Fibroblast of lung (primary cell): Measurements from ENCODE around the gene TMEM132C. TPM values are rescaled to one million over a fixed set of nuclear protein-coding genes. Genes with fewer than 3 reads are reported as not detected.

Experiments
- DNase-seq, 2 donors: peaks; one replicate each; pipeline versions ENCODE4 v3.0.0 to v3.0.0-alpha.2; 2010; ENCODE audit warnings: low read depth in 2 of 2
- H2AFZ ChIP-seq: 2 replicates; pipeline ENCODE4 v1.5.1; 2012; ENCODE audit warnings: low read length, control low read depth, inconsistent platforms
- H3K27ac ChIP-seq: 2 replicates; pipeline ENCODE4 v1.5.1; 2011; ENCODE audit warnings: low read length, control low read depth; ENCODE audit not compliant: insufficient read depth
- H3K27me3 ChIP-seq: 2 replicates; pipeline ENCODE4 v1.5.1; 2011; ENCODE audit warnings: mild to moderate bottlenecking, low read length; ENCODE audit not compliant: control insufficient read depth, insufficient read depth
- H3K36me3 ChIP-seq: 2 replicates; pipeline ENCODE4 v1.5.1; 2011; ENCODE audit warnings: low read length; ENCODE audit not compliant: control insufficient read depth, insufficient read depth
- H3K4me1 ChIP-seq: 2 replicates; pipeline ENCODE4 v1.5.1; 2011; ENCODE audit warnings: low read length; ENCODE audit not compliant: control insufficient read depth, insufficient read depth; ENCODE audit errors: extremely low read depth
- H3K4me2 ChIP-seq: 2 replicates; pipeline ENCODE4 v1.5.1; 2011; ENCODE audit warnings: low read length, control low read depth; ENCODE audit not compliant: insufficient read depth; ENCODE audit errors: extremely low read depth
- H3K4me3 ChIP-seq, 4 experiments: fragments of 200-600 bp in 1 of 4; sonication (generic) in 1 of 4; replicated peaks in 1 of 4; 2 replicates each; pipeline ENCODE4 v1.5.1; 2011 to 2016; ENCODE audit warnings: low read length in 4 of 4, low read depth in 3 of 4, mild to moderate bottlenecking in 3 of 4, control low read depth in 2 of 4, inconsistent platforms in 1 of 4, mixed read lengths in 1 of 4; ENCODE audit not compliant: insufficient read depth in 1 of 4; ENCODE audit errors: control extremely low read depth in 1 of 4
- H3K79me2 ChIP-seq: 2 replicates; pipeline ENCODE4 v1.5.1; 2012; ENCODE audit warnings: mild to moderate bottlenecking, low read length, inconsistent platforms; ENCODE audit not compliant: control insufficient read depth, insufficient read depth
- H3K9ac ChIP-seq: 2 replicates; pipeline ENCODE4 v1.5.1; 2011; ENCODE audit warnings: mild to moderate bottlenecking, low read length, control low read depth; ENCODE audit not compliant: insufficient read depth
- H3K9me3 ChIP-seq: 2 replicates; pipeline ENCODE4 v1.5.1; 2012; ENCODE audit warnings: low read depth, low read length; ENCODE audit not compliant: control insufficient read depth, insufficient read depth
- H4K20me1 ChIP-seq: 2 replicates; pipeline ENCODE4 v1.5.1; 2011; ENCODE audit warnings: low read length; ENCODE audit not compliant: control insufficient read depth, insufficient read depth; ENCODE audit errors: extremely low read depth
- CTCF ChIP-seq, 2 donors: IDR thresholded peaks in 1 of 2; conservative IDR thresholded peaks in 1 of 2; 1 replicate in 1 of 2; 2 replicates in 1 of 2; pipeline ENCODE4 v1.5.1; 2011 to 2012; ENCODE audit warnings: low read length in 2 of 2, control low read depth in 1 of 2, inconsistent platforms in 1 of 2, low read depth in 1 of 2, mild to moderate bottlenecking in 1 of 2
- EZH2 ChIP-seq: IDR thresholded peaks from 2 replicates; pipeline ENCODE4 v1.5.1; 2012; ENCODE audit warnings: low read length, control low read depth, mild to moderate bottlenecking; ENCODE audit errors: missing control alignments
- polyA plus RNA-seq, 2 donors: library from polyadenylated mRNA; depleted of rRNA in 1 of 2; stranded (reverse) in 1 of 2; unstranded in 1 of 2; fragments of >200 nt; gene quantifications; 2 replicates each; pipeline ENCODE4 v1.2.1, GENCODE V29; 2011 to 2012; ENCODE audit warnings: missing spikeins in 1 of 2
- total RNA-seq: library from RNA; depleted of rRNA; stranded (reverse); fragments of >200 nt; gene quantifications from 2 replicates; pipeline ENCODE4 v1.2.1, GENCODE V29; 2014

TMEM132C gene
- total and polyA plus RNA-seq, 2 donors (not counting 1 experiment from before 2014, with no cell fraction given), result not detected

- H3K4me1 ChIP-seq, result no peaks in the 10 kb centered on the region
- no peak overlapping the region for H3K4me3 ChIP-seq
- no peak overlapping the region for H3K27ac ChIP-seq
- DNase-seq, result no peak
- no peaks in the 10 kb centered on the region for H3K36me3 ChIP-seq
- no peaks in the 10 kb centered on the region for H4K20me1 ChIP-seq
- no peak overlapping the region for H3K9ac ChIP-seq
- TF ChIP-seq CTCF (conservative IDR thresholded peaks at IDR 0.05 in 1 of 2, IDR thresholded peaks at IDR 0.05 in 1 of 2; ENCODE audit: low read depth in 1 of 2, low read length in 2 of 2), result no peak
- no peak for TF ChIP-seq EZH2
- no peaks in the 10 kb centered on the region for H3K27me3 ChIP-seq
- H3K4me2 ChIP-seq, result no peak overlapping the region
- H3K79me2 ChIP-seq, result no peaks in the 10 kb centered on the region
- no peak overlapping the region for H2AFZ ChIP-seq
- no peaks in the 10 kb centered on the region for H3K9me3 ChIP-seq
These were observed 21.9 kb downstream of the TMEM132C start for GRCh38 chr12:128288896-128289295.

- no peaks in the 10 kb centered on the region for H3K9me3 ChIP-seq
- DNase-seq, result no peak
- no peak overlapping the region for H3K27ac ChIP-seq
- H3K4me1 ChIP-seq, result no peaks in the 10 kb centered on the region
- H3K27me3 ChIP-seq, result no peaks in the 10 kb centered on the region
- no peak overlapping the region for H3K9ac ChIP-seq
- no peak overlapping the region for H3K4me2 ChIP-seq
- no peak overlapping the region for H3K4me3 ChIP-seq
- H2AFZ ChIP-seq, result no peak overlapping the region
- no peaks in the 10 kb centered on the region for H4K20me1 ChIP-seq
- no peaks in the 10 kb centered on the region for H3K79me2 ChIP-seq
- TF ChIP-seq EZH2, result no peak
- TF ChIP-seq CTCF (conservative IDR thresholded peaks at IDR 0.05 in 1 of 2, IDR thresholded peaks at IDR 0.05 in 1 of 2; ENCODE audit: low read depth in 1 of 2, low read length in 2 of 2), result no peak
- no peaks in the 10 kb centered on the region for H3K36me3 ChIP-seq
These were observed 24.0 kb downstream of the TMEM132C start for GRCh38 chr12:128290938-128291337.

- Histone ChIP-seq H4K20me1 (no peaks in the 10 kb centered on the region), H3K27ac (no peak overlapping the region), H3K9me3 (no peaks in the 10 kb centered on the region), H3K4me2 (no peak overlapping the region), H3K4me1 (no peaks in the 10 kb centered on the region), H3K9ac (no peak overlapping the region), H3K27me3 (no peaks in the 10 kb centered on the region), H2AFZ (no peak overlapping the region), H3K79me2 (no peaks in the 10 kb centered on the region), H3K4me3 (no peak overlapping the region), H3K36me3 (no peaks in the 10 kb centered on the region)
- no peak for DNase-seq
- no peak for TF ChIP-seq EZH2
- TF ChIP-seq CTCF (conservative IDR thresholded peaks at IDR 0.05 in 1 of 2, IDR thresholded peaks at IDR 0.05 in 1 of 2; ENCODE audit: low read depth in 1 of 2, low read length in 2 of 2), result no peak
These were observed 31.2 kb downstream of the TMEM132C start for GRCh38 chr12:128298091-128298748.
